ENCODE measurements around the gene ZNRF1. TPM values are rescaled to one million over a fixed set of nuclear protein-coding genes. Genes with fewer than 3 reads are reported as not detected.

ZNRF1 gene
- total and polyA plus RNA-seq, 4 donors: 7.9 to 10.9 (median 9.2) TPM

DNA sequence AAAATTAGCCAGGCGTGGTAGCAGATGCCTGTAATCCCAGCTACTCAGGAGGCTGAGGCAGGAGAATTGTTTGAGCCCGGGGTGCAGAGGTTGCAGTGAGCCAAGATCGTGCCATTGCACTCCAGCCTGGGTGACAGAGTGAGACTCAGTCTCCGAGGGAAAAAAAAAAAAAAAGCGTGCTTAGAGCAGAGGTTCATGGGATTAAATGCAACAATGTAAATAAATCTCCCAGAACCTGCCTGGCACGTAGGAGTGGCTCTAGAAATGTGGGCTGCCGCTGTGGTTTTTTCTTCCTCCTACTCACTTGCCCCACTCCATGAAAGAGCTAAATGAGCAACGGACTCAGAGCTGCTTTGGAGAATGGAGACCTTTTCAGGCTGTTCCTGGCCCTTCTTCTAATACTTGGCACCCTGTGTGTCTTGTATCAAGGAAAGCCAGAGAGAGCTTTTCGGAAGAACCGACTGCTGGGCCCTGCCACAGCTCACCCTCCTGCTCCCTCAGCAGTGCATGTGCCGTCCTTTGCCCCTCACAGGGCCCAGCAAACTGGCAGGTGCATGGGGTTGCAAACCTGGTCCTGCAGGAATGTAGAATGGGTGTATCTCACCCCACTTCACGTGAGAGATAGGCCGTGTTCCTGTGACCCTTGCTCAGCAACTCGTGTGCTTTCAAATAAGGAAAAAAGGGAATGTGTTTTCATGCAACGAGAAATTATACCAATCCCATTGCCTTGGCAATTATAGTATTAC is 65.8 kb downstream of the ZNRF1 start:
- H3K4me3 ChIP-seq (ENCODE audit: low read depth in 1 of 3, low read length in 3 of 3): no peak overlapping the region
- H3K9me3 ChIP-seq (ENCODE audit: control insufficient read depth in 4 of 4, low read length in 3 of 4): no peaks in the 10 kb centered on the region
- WGBS: 60% methylated on average over 15 of the region's 15 CpGs
- H3K36me3 ChIP-seq (ENCODE audit: control insufficient read depth in 4 of 4, insufficient read depth in 3 of 4, low read depth in 1 of 4, low read length in 3 of 4): no peaks in the 10 kb centered on the region
- H3K9ac ChIP-seq (ENCODE audit: low read depth in 1 of 2, low read length in 2 of 2): no peak overlapping the region
- H3K4me1 ChIP-seq (ENCODE audit: control insufficient read depth in 4 of 4, insufficient read depth in 4 of 4, low read length in 3 of 4): peaks cover 9 to 37% (median 26%) of the 10 kb centered on the region in 4 donors
- no peaks in the 10 kb centered on the region for H3K27me3 ChIP-seq (ENCODE audit: control insufficient read depth in 4 of 4, insufficient read depth in 4 of 4, low read length in 3 of 4)
- no peak for DNase-seq (ENCODE audit: low spot score)
- peak overlapping the region in 1 of 2 donors; percentile 25 for H3K27ac ChIP-seq (ENCODE audit: low read depth in 1 of 2, low read length in 2 of 2)
- TF ChIP-seq RAD21 (IDR thresholded peaks at IDR 0.05): no peak
- TF ChIP-seq, protein P1, sequence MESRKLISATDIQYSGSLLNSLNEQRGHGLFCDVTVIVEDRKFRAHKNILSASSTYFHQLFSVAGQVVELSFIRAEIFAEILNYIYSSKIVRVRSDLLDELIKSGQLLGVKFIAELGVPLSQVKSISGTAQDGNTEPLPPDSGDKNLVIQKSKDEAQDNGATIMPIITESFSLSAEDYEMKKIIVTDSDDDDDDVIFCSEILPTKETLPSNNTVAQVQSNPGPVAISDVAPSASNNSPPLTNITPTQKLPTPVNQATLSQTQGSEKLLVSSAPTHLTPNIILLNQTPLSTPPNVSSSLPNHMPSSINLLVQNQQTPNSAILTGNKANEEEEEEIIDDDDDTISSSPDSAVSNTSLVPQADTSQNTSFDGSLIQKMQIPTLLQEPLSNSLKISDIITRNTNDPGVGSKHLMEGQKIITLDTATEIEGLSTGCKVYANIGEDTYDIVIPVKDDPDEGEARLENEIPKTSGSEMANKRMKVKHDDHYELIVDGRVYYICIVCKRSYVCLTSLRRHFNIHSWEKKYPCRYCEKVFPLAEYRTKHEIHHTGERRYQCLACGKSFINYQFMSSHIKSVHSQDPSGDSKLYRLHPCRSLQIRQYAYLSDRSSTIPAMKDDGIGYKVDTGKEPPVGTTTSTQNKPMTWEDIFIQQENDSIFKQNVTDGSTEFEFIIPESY (IDR thresholded peaks at IDR 0.05): no peak
- no peak for TF ChIP-seq FOXA1 (IDR thresholded peaks at IDR 0.05)
- TF ChIP-seq HNF4A (conservative IDR thresholded peaks at IDR 0.05): peak in 1 of 2 donors; percentile 35
- TF ChIP-seq HNF4G (IDR thresholded peaks at IDR 0.05): no peak
- TF ChIP-seq GABPA (IDR thresholded peaks at IDR 0.05 in 1 of 2, conservative IDR thresholded peaks at IDR 0.05 in 1 of 2): no peak

DNA sequence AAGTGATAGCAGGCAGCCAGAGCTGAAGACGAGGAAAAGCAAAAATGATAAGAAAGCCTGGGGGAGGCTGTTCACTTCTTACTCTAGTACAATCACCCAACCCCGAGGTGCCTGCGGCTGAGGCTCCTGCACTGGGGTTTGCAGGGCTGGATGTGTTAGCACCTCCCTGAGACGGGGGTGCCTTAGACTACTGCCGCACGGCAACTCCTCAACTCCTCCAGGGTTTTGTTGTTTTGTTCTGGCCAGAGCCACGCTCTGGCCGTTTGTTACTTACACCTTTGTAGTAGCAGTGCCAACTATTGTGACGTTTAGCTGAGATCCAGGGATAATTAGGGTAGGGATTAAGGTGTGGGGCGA is 66.3 kb downstream of the ZNRF1 start:
- H3K4me1 ChIP-seq (ENCODE audit: control insufficient read depth in 4 of 4, insufficient read depth in 4 of 4, low read length in 3 of 4): peaks cover 13 to 40% (median 31%) of the 10 kb centered on the region in 4 donors
- no peaks in the 10 kb centered on the region for H3K27me3 ChIP-seq (ENCODE audit: control insufficient read depth in 4 of 4, insufficient read depth in 4 of 4, low read length in 3 of 4)
- 71% methylated on average over 10 of the region's 10 CpGs for WGBS
- peak overlapping the region in 1 of 2 donors; percentile 23 for H3K27ac ChIP-seq (ENCODE audit: low read depth in 1 of 2, low read length in 2 of 2)
- TF ChIP-seq FOXA1 (IDR thresholded peaks at IDR 0.05) (no peak), TAF1 (conservative IDR thresholded peaks at IDR 0.05) (no peak), YY1 (IDR thresholded peaks at IDR 0.05) (no peak), SP1 (IDR thresholded peaks at IDR 0.05) (no peak), JUND (IDR thresholded peaks at IDR 0.05) (no peak), EGR1 (IDR thresholded peaks at IDR 0.05; ENCODE audit: low read depth in 2 of 2) (no peak), HNF4G (IDR thresholded peaks at IDR 0.05) (no peak), RAD21 (IDR thresholded peaks at IDR 0.05) (no peak)
- TF ChIP-seq, protein P2, sequence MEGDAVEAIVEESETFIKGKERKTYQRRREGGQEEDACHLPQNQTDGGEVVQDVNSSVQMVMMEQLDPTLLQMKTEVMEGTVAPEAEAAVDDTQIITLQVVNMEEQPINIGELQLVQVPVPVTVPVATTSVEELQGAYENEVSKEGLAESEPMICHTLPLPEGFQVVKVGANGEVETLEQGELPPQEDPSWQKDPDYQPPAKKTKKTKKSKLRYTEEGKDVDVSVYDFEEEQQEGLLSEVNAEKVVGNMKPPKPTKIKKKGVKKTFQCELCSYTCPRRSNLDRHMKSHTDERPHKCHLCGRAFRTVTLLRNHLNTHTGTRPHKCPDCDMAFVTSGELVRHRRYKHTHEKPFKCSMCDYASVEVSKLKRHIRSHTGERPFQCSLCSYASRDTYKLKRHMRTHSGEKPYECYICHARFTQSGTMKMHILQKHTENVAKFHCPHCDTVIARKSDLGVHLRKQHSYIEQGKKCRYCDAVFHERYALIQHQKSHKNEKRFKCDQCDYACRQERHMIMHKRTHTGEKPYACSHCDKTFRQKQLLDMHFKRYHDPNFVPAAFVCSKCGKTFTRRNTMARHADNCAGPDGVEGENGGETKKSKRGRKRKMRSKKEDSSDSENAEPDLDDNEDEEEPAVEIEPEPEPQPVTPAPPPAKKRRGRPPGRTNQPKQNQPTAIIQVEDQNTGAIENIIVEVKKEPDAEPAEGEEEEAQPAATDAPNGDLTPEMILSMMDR (IDR thresholded peaks at IDR 0.05; ENCODE audit: low read depth, low read length, missing input control): no peak
- TF ChIP-seq, protein P3, sequence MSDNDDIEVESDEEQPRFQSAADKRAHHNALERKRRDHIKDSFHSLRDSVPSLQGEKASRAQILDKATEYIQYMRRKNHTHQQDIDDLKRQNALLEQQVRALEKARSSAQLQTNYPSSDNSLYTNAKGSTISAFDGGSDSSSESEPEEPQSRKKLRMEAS (IDR thresholded peaks at IDR 0.05): no peak
- TF ChIP-seq, protein P4, sequence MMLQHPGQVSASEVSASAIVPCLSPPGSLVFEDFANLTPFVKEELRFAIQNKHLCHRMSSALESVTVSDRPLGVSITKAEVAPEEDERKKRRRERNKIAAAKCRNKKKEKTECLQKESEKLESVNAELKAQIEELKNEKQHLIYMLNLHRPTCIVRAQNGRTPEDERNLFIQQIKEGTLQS (IDR thresholded peaks at IDR 0.05): no peak
- no peak for DNase-seq (ENCODE audit: low spot score)
- no peaks in the 10 kb centered on the region for H3K36me3 ChIP-seq (ENCODE audit: control insufficient read depth in 4 of 4, insufficient read depth in 3 of 4, low read depth in 1 of 4, low read length in 3 of 4)
- no peak overlapping the region for H3K9ac ChIP-seq (ENCODE audit: low read depth in 1 of 2, low read length in 2 of 2)
- no peak overlapping the region for H3K4me3 ChIP-seq (ENCODE audit: low read depth in 1 of 3, low read length in 3 of 3)
- H3K9me3 ChIP-seq (ENCODE audit: control insufficient read depth in 4 of 4, low read length in 3 of 4): no peaks in the 10 kb centered on the region
